Urothelium cell line (cell line): Measurements from ENCODE around the gene STYXL1.

Source experiments
- DNase-seq: peaks from one replicate; pipeline ENCODE4 v3.0.0; 2011; ENCODE audit warnings: low spot score, mixed read lengths
- FAIRE-seq: peaks from 2 replicates; lab custom pipeline; 2011; peaks lifted over from hg19 to GRCh38; lab: Jason Lieb, UNC

STYXL1 gene

DNA sequence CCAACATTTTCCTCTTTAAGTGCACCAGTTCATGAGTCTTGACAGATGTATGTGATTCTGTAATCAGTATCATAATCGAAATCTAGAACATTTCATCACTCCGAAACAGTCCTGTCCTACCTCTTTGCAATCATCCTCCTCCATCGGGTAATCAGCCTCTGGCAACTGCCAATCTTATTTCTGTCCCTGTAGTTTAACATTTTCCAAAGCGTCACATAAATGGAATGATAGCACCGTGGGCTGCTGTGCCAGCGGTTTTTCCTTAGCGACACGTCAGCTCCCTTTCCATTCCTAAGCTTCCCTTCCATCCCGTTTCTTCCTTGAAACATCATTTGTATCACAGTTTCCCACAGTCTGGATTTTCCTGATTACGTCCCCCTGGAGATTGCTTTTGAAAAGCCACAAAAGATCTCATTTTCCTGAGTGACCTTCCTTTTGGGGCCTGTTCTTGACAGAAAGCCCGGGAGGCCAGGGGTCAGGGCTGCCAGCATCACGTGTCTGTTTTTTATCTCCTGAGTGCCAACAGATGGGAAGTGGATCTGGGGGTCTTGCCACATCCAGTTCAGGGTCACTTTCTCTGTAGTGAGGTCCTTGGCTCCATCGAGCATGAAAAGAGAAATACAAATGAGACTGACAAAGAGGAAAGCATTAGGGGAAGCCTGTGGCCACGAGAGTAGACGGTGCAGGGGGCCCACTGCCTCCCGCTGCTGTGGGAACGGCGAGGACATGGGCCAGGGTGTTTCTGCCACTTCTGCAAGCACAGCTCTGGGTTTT, 85.0 kb downstream of the STYXL1 start:
- no peak for FAIRE-seq
- no peak for DNase-seq

DNA sequence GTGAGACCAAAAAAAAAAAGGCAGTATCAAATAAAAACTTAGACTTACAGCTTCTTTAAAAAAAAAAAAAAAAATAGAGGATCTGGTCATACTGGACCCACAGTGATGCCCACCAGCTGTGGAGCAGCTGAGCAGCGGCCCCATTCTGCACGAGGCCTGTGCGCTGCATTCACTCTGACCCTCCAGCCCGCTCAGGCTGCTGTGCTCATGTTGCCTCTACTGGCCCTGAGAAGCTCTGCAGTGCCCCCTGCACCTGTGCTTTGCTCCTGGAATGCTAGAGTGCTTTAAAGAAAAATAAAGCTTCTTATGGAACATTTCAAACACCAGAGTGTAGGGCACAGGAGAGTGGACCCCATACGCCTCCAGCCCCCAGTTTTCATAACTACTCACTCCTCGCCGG, 86.6 kb downstream of the STYXL1 start:
- FAIRE-seq (no peak), DNase-seq (no peak)

- no peak for DNase-seq
- no peak for FAIRE-seq
Measured at GRCh38 chr7:75960372-75960771, 87.4 kb downstream of the STYXL1 start.

DNA sequence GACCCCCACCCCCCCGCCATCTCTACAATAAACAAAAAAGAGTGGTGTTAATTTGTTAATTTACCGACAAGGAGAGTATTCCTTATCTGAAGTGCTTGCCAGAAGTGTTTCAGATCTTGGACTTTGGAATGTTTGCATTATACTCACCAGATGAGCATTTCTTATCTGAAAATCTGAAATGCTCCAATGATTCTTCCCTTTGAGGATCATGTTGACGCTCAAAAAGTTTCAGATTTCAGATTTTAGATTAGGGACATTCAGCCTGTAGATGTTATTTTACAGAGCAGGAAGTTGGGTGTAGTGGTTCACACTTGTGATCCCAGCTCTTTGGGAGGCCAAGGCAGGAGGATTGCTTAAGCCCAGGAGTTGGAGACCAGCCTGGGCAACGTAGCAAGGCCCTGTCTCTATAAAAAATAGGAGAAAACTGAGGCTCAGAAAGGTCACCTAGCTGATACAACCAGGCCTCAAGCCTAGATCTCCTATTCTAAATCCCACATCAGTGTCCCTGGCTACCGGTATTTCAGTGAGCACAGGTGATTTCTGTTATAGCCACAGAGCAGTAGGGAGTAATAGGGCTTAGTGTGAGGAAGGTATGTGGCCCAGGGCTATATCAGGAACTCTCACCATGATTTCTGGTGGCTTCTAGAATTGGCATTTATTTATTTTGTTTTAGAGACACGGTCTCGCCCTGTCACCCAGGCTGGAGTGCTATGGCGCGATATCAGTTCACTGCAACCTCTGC, 88.8 kb downstream of the STYXL1 start:
- no peak for DNase-seq
- FAIRE-seq, result no peak

- DNase-seq, result no peak
- no peak for FAIRE-seq
Measured at GRCh38 chr7:75957021-75957736, 90.6 kb downstream of the STYXL1 start.

- no peak for FAIRE-seq
- DNase-seq, result no peak
Measured at GRCh38 chr7:75955331-75955955, 92.4 kb downstream of the STYXL1 start.

- no peak for FAIRE-seq
- DNase-seq, result no peak
Measured at GRCh38 chr7:75953931-75954330, 93.9 kb downstream of the STYXL1 start.

DNA sequence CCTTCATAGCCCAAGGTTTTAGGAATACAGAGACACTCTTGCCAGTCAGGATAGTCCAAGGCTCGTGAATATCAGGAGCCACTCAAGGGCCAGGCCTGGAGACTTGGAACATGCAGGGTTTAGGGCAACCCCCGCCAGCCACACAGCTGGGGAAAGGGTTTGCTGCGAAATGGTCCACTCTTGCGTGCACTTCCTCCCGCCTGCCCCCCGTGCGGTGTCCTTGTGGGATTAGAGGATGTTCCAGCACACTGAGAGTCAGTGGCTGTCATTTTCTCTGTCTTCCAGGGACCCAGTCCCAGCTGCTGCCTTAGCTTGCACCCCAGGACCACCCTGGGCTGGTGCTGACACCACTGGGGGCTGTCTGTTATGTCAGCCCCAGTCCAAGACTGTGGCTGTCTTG, 94.4 kb downstream of the STYXL1 start:
- no peak for FAIRE-seq
- DNase-seq, result no peak

DNA sequence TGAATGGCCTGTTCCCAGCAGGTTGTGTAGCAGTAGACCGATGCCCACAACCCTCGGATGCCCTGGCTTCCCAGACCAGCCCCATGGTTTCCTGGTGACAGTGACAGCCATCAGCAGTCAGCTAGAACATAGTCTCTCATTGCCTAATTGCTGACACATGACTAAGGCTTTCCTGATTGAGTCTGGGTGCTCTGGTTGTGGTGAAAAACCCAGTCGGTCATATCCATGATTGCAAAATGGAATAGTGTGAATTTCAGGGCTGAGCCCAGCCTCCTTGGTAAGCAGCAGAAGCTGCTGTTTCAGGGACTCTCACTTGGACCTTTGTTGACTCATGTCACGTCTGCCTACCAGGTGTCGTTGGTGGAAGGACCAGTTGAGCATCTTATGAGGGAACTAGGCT, 96.3 kb downstream of the STYXL1 start:
- DNase-seq (no peak), FAIRE-seq (no peak)

DNA sequence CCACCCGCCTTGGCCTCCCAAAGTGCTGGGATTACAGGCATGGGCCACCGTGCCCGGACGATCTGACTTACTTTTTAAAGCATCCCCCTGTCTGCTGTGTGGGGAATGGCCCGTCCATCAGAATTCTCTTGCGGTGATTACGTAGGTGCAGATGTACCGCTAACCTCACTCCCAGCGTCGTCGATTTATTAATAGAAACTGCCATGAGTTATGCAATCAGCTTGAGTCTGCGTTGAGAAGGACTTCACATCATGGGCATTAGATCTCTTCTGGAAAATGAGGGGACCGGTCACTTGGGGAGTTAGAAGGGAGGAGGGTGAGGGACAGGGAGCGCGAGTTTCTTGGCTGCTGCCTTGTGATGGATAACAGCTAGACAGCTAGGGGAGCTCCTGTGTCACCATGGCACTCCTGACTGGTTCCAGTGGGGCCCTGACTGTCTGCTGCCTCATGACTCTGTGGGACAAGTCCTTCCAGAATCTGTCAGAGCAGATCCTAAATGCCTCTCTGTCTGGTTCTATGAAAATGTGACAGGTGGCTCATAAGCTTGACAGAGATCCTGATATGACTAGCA, 97.6 kb downstream of the STYXL1 start:
- FAIRE-seq, result no peak
- DNase-seq, result no peak

DNA sequence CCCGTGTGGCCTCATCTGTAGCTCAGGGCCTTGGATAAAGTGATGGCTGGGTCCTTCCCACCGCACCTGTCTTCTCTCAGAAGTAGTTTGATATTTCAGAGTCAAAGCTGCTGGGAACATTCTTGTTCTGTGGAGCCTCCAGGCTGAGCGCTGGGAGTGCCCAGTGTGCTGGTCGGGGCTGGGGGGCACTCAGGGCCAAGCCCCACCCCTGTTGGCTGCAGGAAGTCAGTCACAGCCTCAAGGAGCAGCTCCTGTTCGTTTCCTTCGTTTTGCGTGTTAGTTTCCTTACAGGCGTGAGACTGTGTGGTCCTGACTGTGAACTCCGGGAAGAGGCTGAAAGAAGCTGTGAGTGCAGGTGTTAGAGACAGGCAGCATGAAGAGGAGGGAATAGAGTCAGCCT, 99.6 kb downstream of the STYXL1 start:
- FAIRE-seq (no peak), DNase-seq (no peak)
